Kidney (tissue), 14 donors: ENCODE measurements around the gene INPP5A. TPM values are rescaled to one million over a fixed set of nuclear protein-coding genes. Genes with fewer than 3 reads are reported as not detected.

Experiments
- DNase-seq, 5 donors: peaks; one replicate each; pipeline ENCODE4 v3.0.0-alpha.2; 2013 to 2020
- FAIRE-seq: peaks from 2 replicates; lab custom pipeline; 2012; peaks lifted over from hg19 to GRCh38; lab: Jason Lieb, UNC
- H3K27ac ChIP-seq, 2 donors: one replicate each; pipeline ENCODE4 v1.7.0; 2013; ENCODE audit warnings: low read depth in 2 of 2, low read length in 2 of 2, inconsistent platforms in 1 of 2
- H3K27me3 ChIP-seq: one replicate; pipeline ENCODE4 v1.7.1; 2013; ENCODE audit warnings: low read length, inconsistent platforms; ENCODE audit not compliant: control insufficient read depth, insufficient read depth
- H3K36me3 ChIP-seq, 3 donors: one replicate each; pipeline versions ENCODE4 v1.7.0 to v1.7.1; 2013; ENCODE audit warnings: low read length in 3 of 3, control low read depth in 1 of 3, inconsistent platforms in 1 of 3; ENCODE audit not compliant: insufficient read depth in 3 of 3, control insufficient read depth in 2 of 3
- H3K4me1 ChIP-seq, 3 donors: one replicate each; pipeline versions ENCODE4 v1.7.0 to v1.7.1; 2013; ENCODE audit warnings: low read length in 3 of 3, inconsistent platforms in 1 of 3, low read depth in 1 of 3; ENCODE audit not compliant: control insufficient read depth in 2 of 3, insufficient read depth in 2 of 3
- H3K4me3 ChIP-seq, 3 donors: one replicate each; pipeline versions ENCODE4 v1.7.0 to v1.8.1; 2013; ENCODE audit warnings: low read length in 3 of 3, control low read depth in 1 of 3, inconsistent platforms in 1 of 3
- H3K9ac ChIP-seq, 3 donors: one replicate each; pipeline versions ENCODE4 v1.7.0 to v1.7.1; 2013; ENCODE audit warnings: low read length in 3 of 3, control low read depth in 1 of 3, inconsistent platforms in 1 of 3
- H3K9me3 ChIP-seq, 3 donors: one replicate each; pipeline versions ENCODE4 v1.7.0 to v1.7.1; 2013; ENCODE audit warnings: low read length in 3 of 3, control low read depth in 1 of 3, inconsistent platforms in 1 of 3; ENCODE audit not compliant: control insufficient read depth in 2 of 3, insufficient read depth in 1 of 3
- CTCF ChIP-seq: IDR thresholded peaks from 3 replicates; pipeline ENCODE4 v1.5.1; 2012; ENCODE audit warnings: mild to moderate bottlenecking, moderate library complexity, borderline replicate concordance; ENCODE audit not compliant: insufficient read depth; ENCODE audit errors: extremely low read depth
- intact Hi-C: fragments of 100-400 bp; cut with DNase I; formaldehyde crosslinking; loops from one replicate; pipeline ENCODE4 v1.11.1; 2022
- polyA plus RNA-seq: library from polyadenylated mRNA; stranded (reverse); fragments of 350-450 nt; fragmentation: Illumina TruSeq; extraction: RNeasy Lipid Tissue Mini Kit (QIAGEN cat#74804); gene quantifications from one replicate; pipeline ENCODE4 v1.2.3, GENCODE V29; 2014; ENCODE audit warnings: low read depth, low replicate concordance; ENCODE audit not compliant: insufficient read depth
- total RNA-seq: library from RNA; stranded (reverse); fragmentation: NEBNext Ultra II Directional; extraction: Animal tissue kit (Norgen Biotek cat#: 25700); gene quantifications from one replicate; pipeline ENCODE4 v1.2.1, GENCODE V29; 2021
- donor health status: control.
- donor health status: control.
- donor health status: control.
- donor health status: control.
- donor health status: control.
- donor health status: DM: yes; HTN: yes; CAD: no.
- donor health status: Normal renal cell carcinoma (clear cell type).

Gene INPP5A
- total and polyA plus RNA-seq, 2 donors from 2014 or later = 20.8 to 40.3 TPM

DNA sequence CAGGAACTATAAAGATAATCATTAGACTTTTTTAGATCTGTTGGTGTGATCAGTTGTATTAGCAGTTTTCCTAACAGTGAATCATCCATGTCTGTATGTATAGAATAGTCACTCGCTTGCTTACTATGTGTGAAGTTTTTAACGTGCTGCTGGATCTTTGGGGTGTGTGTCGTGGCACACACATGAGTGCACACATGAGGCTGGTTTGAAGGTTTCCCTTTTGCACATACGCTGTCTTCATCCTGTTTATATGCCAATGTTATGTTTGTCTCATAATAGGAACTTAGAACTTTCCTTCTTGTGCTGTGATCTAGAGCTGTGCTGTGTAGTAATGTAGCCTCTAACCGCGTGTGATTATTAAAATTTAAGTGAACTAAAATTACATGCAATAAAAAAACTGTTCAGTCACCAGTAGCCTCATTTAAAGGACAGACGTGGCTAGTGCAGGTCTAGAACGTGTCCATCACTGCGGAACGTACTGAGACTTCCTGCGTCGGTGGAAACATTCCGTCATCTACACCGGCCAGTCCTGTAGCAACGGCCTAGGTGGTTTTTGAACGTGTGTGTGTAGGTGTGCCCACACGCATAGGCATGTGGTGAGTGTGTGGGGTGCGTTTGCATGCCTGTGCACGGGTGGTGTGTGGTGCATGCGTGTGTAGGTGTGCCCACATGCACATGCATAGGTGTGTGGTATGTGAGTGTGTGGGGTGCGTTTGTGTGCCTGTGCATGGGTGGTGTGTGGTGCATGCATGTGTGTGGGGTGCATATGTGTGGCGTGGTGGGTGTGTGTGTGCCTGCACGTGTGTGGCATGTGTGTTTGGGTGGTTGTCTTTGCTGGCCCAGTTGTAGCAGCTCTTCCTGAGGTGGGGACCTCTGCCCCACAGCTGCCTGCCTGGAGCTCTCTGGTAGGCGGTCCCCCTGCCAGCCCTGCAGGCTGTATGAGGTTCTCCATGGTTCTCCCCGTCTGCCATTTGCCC lies 56.6 kb downstream of the INPP5A start:
- Histone ChIP-seq H3K4me3 (no peak overlapping the region), H3K9me3 (no peaks in the 10 kb centered on the region), H3K27ac (no peak overlapping the region), H3K9ac (no peak overlapping the region), H3K4me1 (peaks cover 0 to 24% (median 6%) of the 10 kb centered on the region in 3 donors), H3K36me3 (no peaks in the 10 kb centered on the region), H3K27me3 (no peaks in the 10 kb centered on the region)
- DNase-seq (peak in 1 of 5 donors; percentile 29), FAIRE-seq (no peak)
- intact Hi-C loops = no loop called here
- no peak for TF ChIP-seq CTCF

DNA sequence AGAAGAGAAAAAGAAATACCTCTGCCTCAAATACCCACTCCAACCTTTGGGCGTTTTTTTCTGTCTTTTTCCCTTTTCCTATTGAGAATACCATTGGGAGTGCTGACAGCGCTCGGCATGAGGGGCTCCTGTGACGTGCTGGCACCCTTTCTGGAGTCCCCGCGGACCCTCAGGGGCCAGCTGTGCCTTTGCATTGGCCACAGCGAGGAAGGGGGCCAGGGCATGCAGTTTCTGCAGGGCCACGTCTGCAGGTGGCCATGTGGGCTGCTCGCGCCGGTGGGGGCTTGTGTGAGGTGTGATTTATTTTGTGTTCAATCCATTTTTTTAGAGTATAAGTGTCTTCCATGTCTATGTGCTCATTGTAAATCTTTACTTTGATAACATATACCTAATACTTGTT lies 57.4 kb downstream of the INPP5A start:
- H3K36me3 ChIP-seq = no peaks in the 10 kb centered on the region
- peaks cover 0 to 18% (median 0%) of the 10 kb centered on the region in 3 donors for H3K4me1 ChIP-seq
- DNase-seq (no peak), FAIRE-seq (no peak)
- H3K27ac ChIP-seq = no peak overlapping the region
- H3K9me3 ChIP-seq = no peaks in the 10 kb centered on the region
- H3K4me3 ChIP-seq = no peak overlapping the region
- intact Hi-C loops = no loop called here
- no peak overlapping the region for H3K9ac ChIP-seq
- no peak for TF ChIP-seq CTCF
- H3K27me3 ChIP-seq = no peaks in the 10 kb centered on the region

DNA sequence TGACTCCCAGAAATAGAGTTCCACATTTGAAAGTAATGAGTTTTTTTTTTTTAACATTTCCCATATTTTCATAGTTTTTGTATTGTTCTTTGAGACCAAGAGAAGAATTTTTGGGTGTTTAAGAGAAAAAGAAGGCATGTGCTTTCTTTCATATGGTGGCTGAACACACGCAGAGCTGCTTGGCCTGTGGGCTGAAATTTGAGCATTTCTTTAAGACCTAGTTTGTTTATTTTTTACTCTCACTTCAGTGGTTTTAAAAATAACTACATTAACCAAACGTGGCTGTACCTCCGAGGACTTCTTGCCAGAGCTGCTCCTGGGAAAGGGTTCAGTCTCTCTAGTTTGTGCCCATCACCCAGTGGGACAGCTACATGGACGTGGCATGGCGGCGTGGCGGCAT lies 58.3 kb downstream of the INPP5A start:
- FAIRE-seq (no peak), DNase-seq (peak in 2 of 5 donors; percentile 35 to 54)
- Histone ChIP-seq H3K4me3 (no peak overlapping the region), H3K9me3 (no peaks in the 10 kb centered on the region), H3K36me3 (no peaks in the 10 kb centered on the region), H3K4me1 (peaks cover 0 to 16% (median 0%) of the 10 kb centered on the region in 3 donors), H3K27me3 (no peaks in the 10 kb centered on the region), H3K9ac (no peak overlapping the region), H3K27ac (no peak overlapping the region)
- intact Hi-C loops = no loop called here
- no peak for TF ChIP-seq CTCF
